K562 (cell line): ENCODE measurements around the gene PRKRIP1. TPM values are rescaled to one million over a fixed set of nuclear protein-coding genes. Genes with fewer than 3 reads are reported as not detected.

Source experiments
- ATAC-seq: fragments of 200-7000 bp; cut with Tn5 transposase; 3 replicates; pipeline ENCODE4 v1.9.1; 2020; ENCODE audit warnings: moderate library complexity
- BruUV-seq: library from RNA; stranded (reverse); fragments of 400-500 nt; replicated peaks from 2 replicates; lab custom pipeline; 2021; lab: Mats Ljungman, UMichigan
- CTCF ChIA-PET: fragments of 300-600 bp; formaldehyde crosslinking; extraction: SDS; loops from one replicate; lab custom pipeline; 2021; ENCODE audit warnings: low intra/inter-chr PET ratio; lab: Yijun Ruan, JAX
- POLR2A ChIA-PET: fragments of 300-600, 350-650 bp; sonication (Branson Sonifier 250); formaldehyde crosslinking; extraction: SDS; loops from one replicate; lab custom pipeline; 2021; ENCODE audit warnings: antibody characterized with exemption, inconsistent platforms; lab: Yijun Ruan, JAX
- DNase-seq, 4 experiments: peaks; one replicate each; pipeline versions ENCODE4 v3.0.0 to v3.0.0-alpha.2; 2011 to 2018; ENCODE audit warnings: low spot score in 3 of 4, mixed read lengths in 3 of 4; ENCODE audit errors: extremely low read depth in 1 of 4
- FAIRE-seq: peaks from 2 replicates; lab custom pipeline; 2011; peaks lifted over from hg19 to GRCh38; lab: Jason Lieb, UNC
- H2AFZ ChIP-seq: 2 replicates; pipeline ENCODE4 v1.6.0; 2011; ENCODE audit warnings: low read depth, low read length, control low read depth, inconsistent platforms
- H3K27ac ChIP-seq: fragments of 200-600 bp; 3 replicates; pipeline ENCODE4 v1.8.0; 2011; ENCODE audit warnings: low read depth, mild to moderate bottlenecking, control low read depth, inconsistent platforms, low read length, moderate library complexity, mixed read lengths; ENCODE audit errors: extremely low read depth
- H3K27me3 ChIP-seq, 2 experiments: fragments of 300-600 bp in 1 of 2; 2 replicates in 1 of 2; 3 replicates in 1 of 2; pipeline versions ENCODE4 v1.6.0 to v1.8.0; 2011; ENCODE audit warnings: inconsistent platforms in 2 of 2, low read length in 2 of 2, mild to moderate bottlenecking in 1 of 2, mixed read lengths in 1 of 2, moderate library complexity in 1 of 2; ENCODE audit not compliant: control insufficient read depth in 2 of 2, insufficient read depth in 2 of 2
- H3K36me3 ChIP-seq: fragments of 300-600 bp; 3 replicates; pipeline ENCODE4 v1.8.0; 2011; ENCODE audit warnings: mild to moderate bottlenecking, low read length, inconsistent platforms; ENCODE audit not compliant: control insufficient read depth, insufficient read depth
- H3K4me1 ChIP-seq, 2 experiments: fragments of 200-600 bp in 1 of 2; replicated peaks in 1 of 2; 2 replicates in 1 of 2; 3 replicates in 1 of 2; pipeline versions ENCODE4 v1.5.1 to v1.8.0; 2011; ENCODE audit warnings: inconsistent platforms in 2 of 2, low read length in 2 of 2, mild to moderate bottlenecking in 1 of 2, mixed read lengths in 1 of 2, moderate library complexity in 1 of 2; ENCODE audit not compliant: control insufficient read depth in 2 of 2, insufficient read depth in 2 of 2
- H3K4me2 ChIP-seq: 2 replicates; pipeline ENCODE4 v1.6.1; 2011; ENCODE audit warnings: low read length, control low read depth, inconsistent platforms, mixed read lengths; ENCODE audit not compliant: insufficient read depth
- H3K4me3 ChIP-seq: fragments of 200-600 bp; sonication (generic), shearing (Covaris generic); 2 replicates; pipeline ENCODE4 v1.5.1; 2016; ENCODE audit warnings: control low read depth, inconsistent platforms
- H3K79me2 ChIP-seq: fragments of 200-600 bp; 3 replicates; pipeline ENCODE4 v1.8.0; 2011; ENCODE audit warnings: low read length, inconsistent platforms; ENCODE audit not compliant: control insufficient read depth, insufficient read depth
- H3K9ac ChIP-seq, 2 experiments: 2 replicates each; pipeline versions ENCODE4 v1.6.0 to v1.6.1; 2011; ENCODE audit warnings: low read depth in 2 of 2, low read length in 2 of 2, control low read depth in 1 of 2, inconsistent platforms in 1 of 2, mild to moderate bottlenecking in 1 of 2, mixed read lengths in 1 of 2; ENCODE audit not compliant: insufficient read depth in 1 of 2
- H3K9me1 ChIP-seq: one replicate; pipeline ENCODE4 v1.6.0; 2011; ENCODE audit warnings: inconsistent platforms, mild to moderate bottlenecking, low read length, moderate library complexity; ENCODE audit not compliant: control insufficient read depth, insufficient read depth
- H3K9me3 ChIP-seq: replicated peaks from 2 replicates; pipeline ENCODE4 v1.5.1; 2011; ENCODE audit warnings: low read depth, low read length, inconsistent platforms; ENCODE audit not compliant: control insufficient read depth, insufficient read depth
- H4K20me1 ChIP-seq: replicated peaks from 2 replicates; pipeline ENCODE4 v1.6.1; 2011; ENCODE audit warnings: low read length, inconsistent platforms, mixed read lengths; ENCODE audit not compliant: control insufficient read depth, insufficient read depth
- DNMT1 ChIP-seq: fragments of 450-650 bp; IDR thresholded peaks from 2 replicates; pipeline ENCODE4 v1.6.1; 2016; ENCODE audit warnings: antibody characterized with exemption, mild to moderate bottlenecking
- ELF4 ChIP-seq: fragments of 450-650 bp; formaldehyde crosslinking; IDR thresholded peaks from 2 replicates; pipeline ENCODE4 v1.4.0; 2022; ENCODE audit warnings: missing genetic modification characterization
- PPARD ChIP-seq: fragments of 250-450 bp; sonication (Bioruptor Pico); IDR thresholded peaks from 2 replicates; pipeline ENCODE4 v1.8.0; 2022; ENCODE audit warnings: inconsistent platforms, mild to moderate bottlenecking, moderate library complexity
- RCOR1 ChIP-seq, 2 experiments: IDR thresholded peaks; 2 replicates each; pipeline ENCODE4 v1.6.1; 2012; ENCODE audit warnings: low read depth in 2 of 2, low read length in 2 of 2, borderline replicate concordance in 1 of 2, improper control_type of control experiment in 1 of 2
- SMAD4 ChIP-seq: fragments of 250-450 bp; sonication (Bioruptor Pico); conservative IDR thresholded peaks from 2 replicates; pipeline ENCODE4 v1.8.0; 2021; ENCODE audit warnings: inconsistent platforms, mild to moderate bottlenecking, moderate library complexity
- SMARCC2 ChIP-seq: fragments of 450-650 bp; IDR thresholded peaks from 2 replicates; pipeline ENCODE4 v1.6.1; 2017; ENCODE audit warnings: antibody characterized with exemption, moderate library complexity, mild to moderate bottlenecking, low read depth
- ZBTB49 ChIP-seq: sonication (generic); formaldehyde crosslinking; IDR thresholded peaks from 2 replicates; pipeline ENCODE4 v1.8.0; 2022; ENCODE audit warnings: missing genetic modification reagents, mild to moderate bottlenecking, borderline replicate concordance
- ZNF121 ChIP-seq: sonication (generic); formaldehyde crosslinking; conservative IDR thresholded peaks from 2 replicates; pipeline ENCODE4 v1.8.0; 2022; ENCODE audit warnings: missing genetic modification reagents
- ZNF224 ChIP-seq: sonication (generic); formaldehyde crosslinking; IDR thresholded peaks from 2 replicates; pipeline ENCODE4 v1.8.0; 2022; ENCODE audit warnings: mild to moderate bottlenecking, missing genetic modification reagents
- ZNF263 ChIP-seq: sonication (generic); formaldehyde crosslinking; IDR thresholded peaks from 2 replicates; pipeline ENCODE4 v1.8.0; 2022; ENCODE audit warnings: mild to moderate bottlenecking, missing genetic modification reagents, borderline replicate concordance
- ZNF431 ChIP-seq: sonication (generic); formaldehyde crosslinking; IDR thresholded peaks from 2 replicates; pipeline ENCODE4 v1.8.0; 2022; ENCODE audit warnings: mild to moderate bottlenecking, missing genetic modification reagents
- ZNF717 ChIP-seq: fragments of 250-450 bp; sonication (Bioruptor Pico); IDR thresholded peaks from 2 replicates; pipeline ENCODE4 v1.5.0; 2021
- WGBS: fragments of 100-300 bp; shearing (Covaris generic); methylation state at CpG from one replicate; pipeline ENCODE4 v1.1.6; 2016; ENCODE audit warnings: low coverage, mixed read lengths; ENCODE audit not compliant: insufficient coverage; ENCODE audit errors: missing lambda C conversion rate; 5-methylcytosine and 5-hydroxymethylcytosine counted together
- in situ Hi-C: fragments of 300-500 bp; cut with MboI; formaldehyde crosslinking; loops from 4 replicates; pipeline ENCODE4 v1.15.0; 2018; ENCODE audit warnings: inconsistent platforms, mixed read lengths
- intact Hi-C: fragments of 100-400 bp; cut with micrococcal nuclease; formaldehyde crosslinking; loops from 2 replicates; pipeline ENCODE4 v1.14.2; 2022
- polyA plus RNA-seq, 8 experiments: library from polyadenylated mRNA; depleted of rRNA in 4 of 8; stranded (reverse) in 5 of 8; unstranded in 3 of 8; fragments of >200 nt; fragmentation: Nextera tagmentation in 2 of 8; fragmentation: Illumina TruSeq in 1 of 8; extraction: Ambion mirVana in 2 of 8; extraction: Trizol in 1 of 8; gene quantifications; 2 replicates each; pipeline versions ENCODE4 v1.2.1 to v1.2.3, GENCODE V29; 2011 to 2014; ENCODE audit warnings: inconsistent platforms in 1 of 8, missing spikeins in 1 of 8
- total RNA-seq, 7 experiments: library from RNA; depleted of rRNA in 6 of 7; stranded (reverse); fragments of >200 nt in 6 of 7; fragmentation: Illumina TruSeq in 2 of 7; extraction: Trizol in 2 of 7; gene quantifications; 2 replicates each; pipeline versions ENCODE4 v1.2.1 to v1.2.3, GENCODE V29; 2011 to 2021; ENCODE audit warnings: low replicate concordance in 1 of 7

PRKRIP1 gene
- total and polyA plus RNA-seq, 9 of the 15 experiments (the other 6 are each of a cell fraction or from before 2014, with no cell fraction given), result 14.9 to 52.1 (median 19.8) TPM

- Histone ChIP-seq H4K20me1 (peaks cover 9% of the 10 kb centered on the region), H3K27me3 (no peaks in the 10 kb centered on the region), H3K9me1 (no peaks in the 10 kb centered on the region), H3K79me2 (peaks cover 9% of the 10 kb centered on the region; the same call in 2 of the 3 replicates), H2AFZ (no peak overlapping the region), H3K9ac (no peak overlapping the region), H3K4me2 (no peak overlapping the region), H3K4me3 (no peak overlapping the region), H3K36me3 (peaks cover 94% of the 10 kb centered on the region), H3K27ac (no peak overlapping the region), H3K4me1 (peaks cover 0 to 4% of the 10 kb centered on the region in 2 experiments; a peak in 3 of 5 replicates)
- FAIRE-seq (no peak), DNase-seq (no peak), ATAC-seq (no peak)
- 96% methylated on average over 5 of the region's 5 CpGs for WGBS
- ChIA-PET POLR2A (interaction anchor here (0.6 kb wide), 2 partner anchors 52 to 158 kb away, joined by 3 read pairs; no protein-coding TSS in a partner anchor), CTCF (no interaction called here)
- BruUV-seq, result no TSS peak
- in situ Hi-C loops, result no loop called here
- intact Hi-C loops, result no loop called here
- peak; percentile 75 for TF ChIP-seq ZNF121 (CRISPR knock-in tag)
- TF ChIP-seq PPARD (CRISPR knock-in tag), result no peak
- TF ChIP-seq, all 486 proteins: peak for 1
- 0 out of 2 replicates have a peak, but pooled peaks cover 3% of the 10 kb centered on the region for H3K9me3 ChIP-seq
Observed at GRCh38 chr7:102410918-102411317, 14.8 kb downstream of the PRKRIP1 start.

GRCh38 chr7:102412548-102412947 lies 16.4 kb downstream of the PRKRIP1 start:
- intact Hi-C loops, result loop anchor here (1.0 kb wide), 1 partner anchor 39 kb away; no protein-coding TSS in a partner anchor
- Histone ChIP-seq H3K27me3 (no peaks in the 10 kb centered on the region), H4K20me1 (peaks cover 9% of the 10 kb centered on the region), H3K27ac (no peak overlapping the region), H3K9me3 (0 out of 2 replicates have a peak, but pooled peaks cover 3% of the 10 kb centered on the region), H3K4me2 (no peak overlapping the region), H3K9me1 (no peaks in the 10 kb centered on the region), H3K36me3 (peaks cover 89% of the 10 kb centered on the region), H3K4me3 (no peak overlapping the region), H2AFZ (no peak overlapping the region), H3K79me2 (peaks cover 9% of the 10 kb centered on the region; the same call in 2 of the 3 replicates), H3K9ac (no peak overlapping the region), H3K4me1 (peaks cover 0 to 4% of the 10 kb centered on the region in 2 experiments; a peak in 3 of 5 replicates)
- WGBS, result 72% methylated on average over 6 of the region's 6 CpGs
- FAIRE-seq (peak; percentile 82), DNase-seq (peak; percentile 66 to 75 (median 68)), ATAC-seq (peak; percentile 85)
- in situ Hi-C loops, result no loop called here
- ChIA-PET POLR2A (interaction anchor here (0.8 to 1.2 kb wide), 2 partner anchors 8 to 58 kb away, joined by 3 to 8 read pairs; no protein-coding TSS in a partner anchor), CTCF (interaction anchor here (1.0 to 1.4 kb wide), 2 partner anchors 38 to 53 kb away, joined by 3 to 4 read pairs; partner anchors contain the start of genes ALKBH4 and LRWD1)
- BruUV-seq, result no TSS peak
- no peak for TF ChIP-seq ZNF263 (CRISPR knock-in tag)
- TF ChIP-seq SMAD4 (CRISPR knock-in tag), result no peak
- TF ChIP-seq DNMT1, result no peak
- no peak for TF ChIP-seq ZNF431 (CRISPR knock-in tag)
- no peak for TF ChIP-seq ZBTB49 (CRISPR knock-in tag)
- no peak for TF ChIP-seq SMARCC2
- TF ChIP-seq ZNF224, result no peak
- TF ChIP-seq RCOR1 (IDR thresholded peaks at IDR 0.05; ENCODE audit: borderline replicate concordance in 1 of 2, low read depth in 2 of 2, low read length in 2 of 2), result no peak
- TF ChIP-seq ELF4 (CRISPR knock-in tag), result no peak
- TF ChIP-seq ZNF717 (CRISPR knock-in tag), result no peak
